PC-3 (cell line): ENCODE data around the gene CMTM2. TPM values are rescaled to one million over a fixed set of nuclear protein-coding genes. Genes with fewer than 3 reads are reported as not detected.

Experiments
- ATAC-seq: fragments of 200-7000 bp; cut with Tn5 transposase; 2 replicates; pipeline ENCODE4 v1.9.1; 2020; ENCODE audit warnings: mild to moderate bottlenecking, moderate library complexity
- BruUV-seq: library from RNA; stranded (reverse); fragments of 400-500 nt; replicated peaks from 2 replicates; lab custom pipeline; 2021; lab: Mats Ljungman, UMichigan
- CTCF ChIA-PET: fragments of 300-600 bp; sonication (Branson Sonifier 250); formaldehyde crosslinking; loops from one replicate; lab custom pipeline; 2022; ENCODE audit warnings: antibody characterized with exemption; lab: Charles Lee
- POLR2A ChIA-PET: fragments of 300-600 bp; sonication (Branson Sonifier 250); formaldehyde crosslinking; loops from one replicate; lab custom pipeline; 2022; ENCODE audit warnings: antibody characterized with exemption; ENCODE audit not compliant: unreplicated experiment; lab: Charles Lee
- DNase-seq: peaks from one replicate; pipeline ENCODE4 v3.0.0-alpha.2; 2015
- H2AFZ ChIP-seq: fragments of 300-600 bp; sonication (generic); 2 replicates; pipeline ENCODE4 v1.6.0; 2016; ENCODE audit warnings: antibody characterized with exemption, low read length
- H3F3A ChIP-seq: fragments of 300-600 bp; sonication (generic); one replicate; pipeline ENCODE4 v1.6.0; 2017; ENCODE audit warnings: antibody characterized with exemption, low read length, control low read depth, mild to moderate bottlenecking; ENCODE audit not compliant: unreplicated experiment
- H3K27ac ChIP-seq: fragments of 300-600 bp; sonication (generic); 2 replicates; pipeline ENCODE4 v1.5.1; 2016; ENCODE audit warnings: mild to moderate bottlenecking, low read length
- H3K27me3 ChIP-seq: fragments of 300-600 bp; sonication (generic); 2 replicates; pipeline ENCODE4 v1.6.1; 2016; ENCODE audit warnings: low read length, mixed read lengths
- H3K36me3 ChIP-seq: fragments of 300-600 bp; sonication (generic); 2 replicates; pipeline ENCODE4 v1.6.1; 2016; ENCODE audit warnings: low read depth, mixed run types, low read length, mixed read lengths
- H3K4me1 ChIP-seq: fragments of 300-600 bp; sonication (generic); 2 replicates; pipeline ENCODE4 v1.5.1; 2016; ENCODE audit warnings: low read length; ENCODE audit not compliant: insufficient read depth
- H3K4me2 ChIP-seq: fragments of 300-600 bp; sonication (generic); 2 replicates; pipeline ENCODE4 v1.6.0; 2016; ENCODE audit warnings: low read length
- H3K4me3 ChIP-seq: fragments of 300-600 bp; sonication (generic); 2 replicates; pipeline ENCODE4 v1.5.1; 2016; ENCODE audit warnings: mild to moderate bottlenecking, low read length, mixed read lengths
- H3K79me2 ChIP-seq: fragments of 300-600 bp; sonication (generic); 2 replicates; pipeline ENCODE4 v1.6.1; 2017; ENCODE audit warnings: low read length, mixed read lengths
- H3K9ac ChIP-seq: fragments of 300-600 bp; sonication (generic); 2 replicates; pipeline ENCODE4 v1.6.0; 2016; ENCODE audit warnings: mild to moderate bottlenecking, low read length
- H3K9me2 ChIP-seq: fragments of 300-600 bp; sonication (generic); replicated peaks from 2 replicates; pipeline ENCODE4 v1.6.1; 2016; ENCODE audit warnings: mixed run types, low read length, mixed read lengths
- H3K9me3 ChIP-seq: fragments of 300-600 bp; sonication (generic); 2 replicates; pipeline ENCODE4 v1.6.1; 2016; ENCODE audit warnings: low read length, mixed read lengths
- H4K20me1 ChIP-seq: fragments of 300-600 bp; sonication (generic); 2 replicates; pipeline ENCODE4 v1.6.1; 2016; ENCODE audit warnings: low read length, mixed read lengths
- CTCF ChIP-seq: fragments of 300-600 bp; sonication (generic); conservative IDR thresholded peaks from 2 replicates; pipeline ENCODE4 v1.5.1; 2017; ENCODE audit warnings: antibody characterized with exemption, low read depth, mild to moderate bottlenecking, low read length
- EZH2 ChIP-seq: fragments of 300-600 bp; sonication (generic); IDR thresholded peaks from one replicate; pipeline ENCODE4 v1.6.1; 2017; ENCODE audit warnings: antibody characterized with exemption, mild to moderate bottlenecking, low read length; ENCODE audit not compliant: unreplicated experiment
- EZH2phosphoT487 ChIP-seq: fragments of 300-600 bp; sonication (generic); IDR thresholded peaks from 2 replicates; pipeline ENCODE4 v1.6.1; 2018; ENCODE audit warnings: mild to moderate bottlenecking, antibody characterized with exemption, low read length, borderline replicate concordance
- intact Hi-C: fragments of 100-400 bp; cut with micrococcal nuclease; formaldehyde crosslinking; loops from 2 replicates; pipeline ENCODE4 v1.9.0; 2023
- total RNA-seq: library from RNA; depleted of rRNA; stranded (reverse); fragments of >200 nt; gene quantifications from 2 replicates; pipeline ENCODE4 v1.2.3, GENCODE V29; 2014

The CMTM2 gene
- total RNA-seq, 1 experiment from 2014 or later, result not detected

- ChIA-PET POLR2A (no interaction called here), CTCF (interaction anchor here (0.6 kb wide), 1 partner anchor 81 kb away, joined by 3 read pairs; no protein-coding TSS in a partner anchor)
- H3K36me3 ChIP-seq, result no peaks in the 10 kb centered on the region
- DNase-seq (no peak), ATAC-seq (no peak)
- no peaks in the 10 kb centered on the region for H3K27me3 ChIP-seq
- no peak overlapping the region for H3K4me3 ChIP-seq
- H3K9ac ChIP-seq, result no peak overlapping the region
- no peak for TF ChIP-seq EZH2
- no peak for TF ChIP-seq CTCF
- TF ChIP-seq EZH2phosphoT487, result no peak
- H3K79me2 ChIP-seq, result no peaks in the 10 kb centered on the region
- H3K4me1 ChIP-seq, result peaks cover 2% of the 10 kb centered on the region
- BruUV-seq, result no TSS peak
- H3K9me2 ChIP-seq, result no peaks in the 10 kb centered on the region
- H3K9me3 ChIP-seq, result no peaks in the 10 kb centered on the region
- H3F3A ChIP-seq, result no peaks in the 10 kb centered on the region
- no peak overlapping the region for H3K27ac ChIP-seq
- H3K4me2 ChIP-seq, result no peak overlapping the region
- H4K20me1 ChIP-seq, result no peaks in the 10 kb centered on the region
- intact Hi-C loops, result no loop called here
- H2AFZ ChIP-seq, result no peak overlapping the region
Observed at GRCh38 chr16:66575060-66575459, 4.2 kb upstream of the CMTM2 start.

DNA sequence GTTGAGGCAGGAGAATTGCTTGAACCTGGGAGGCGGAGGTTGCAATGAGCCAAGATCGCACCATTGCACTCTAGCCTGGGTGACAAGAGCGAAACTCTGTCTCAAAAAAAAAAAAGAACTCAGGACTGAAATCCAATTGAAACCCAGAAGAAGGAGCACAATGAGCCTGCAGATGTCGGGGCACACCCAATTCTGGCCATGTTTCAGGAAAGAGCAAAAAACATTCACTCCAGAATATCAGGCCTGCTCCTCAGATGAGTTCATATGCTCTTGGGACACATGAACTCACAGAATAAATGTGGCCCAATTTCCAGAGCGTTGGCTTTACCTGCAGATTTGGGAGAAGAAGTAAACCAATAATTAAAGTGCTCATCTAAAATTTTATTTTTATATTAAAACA, 3.0 kb upstream of the CMTM2 start:
- H3K4me2 ChIP-seq, result no peak overlapping the region
- intact Hi-C loops, result no loop called here
- H3K9ac ChIP-seq, result no peak overlapping the region
- H3F3A ChIP-seq, result no peaks in the 10 kb centered on the region
- H3K9me2 ChIP-seq, result no peaks in the 10 kb centered on the region
- H3K36me3 ChIP-seq, result no peaks in the 10 kb centered on the region
- DNase-seq, result no peak
- no peak for TF ChIP-seq CTCF
- TF ChIP-seq EZH2, result no peak
- no peak for TF ChIP-seq EZH2phosphoT487
- BruUV-seq, result no TSS peak
- H3K4me1 ChIP-seq, result peaks cover 14% of the 10 kb centered on the region
- no peaks in the 10 kb centered on the region for H3K9me3 ChIP-seq
- no peaks in the 10 kb centered on the region for H3K79me2 ChIP-seq
- H3K4me3 ChIP-seq, result no peak overlapping the region
- CTCF ChIA-PET, result no interaction called here
- no peaks in the 10 kb centered on the region for H4K20me1 ChIP-seq
- no peak for ATAC-seq
- H2AFZ ChIP-seq, result no peak overlapping the region
- POLR2A ChIA-PET, result interaction anchor here (0.6 kb wide), 1 partner anchor 1654 kb away, joined by 3 read pairs; no protein-coding TSS in a partner anchor
- no peaks in the 10 kb centered on the region for H3K27me3 ChIP-seq
- no peak overlapping the region for H3K27ac ChIP-seq

- Histone ChIP-seq H3K27me3 (no peaks in the 10 kb centered on the region), H3K4me3 (no peak overlapping the region), H2AFZ (no peak overlapping the region), H3K4me1 (peaks cover 18% of the 10 kb centered on the region), H3K9me3 (no peaks in the 10 kb centered on the region), H3K9ac (no peak overlapping the region), H3K4me2 (no peak overlapping the region), H3K27ac (no peak overlapping the region), H3K79me2 (no peaks in the 10 kb centered on the region), H3F3A (no peaks in the 10 kb centered on the region), H3K36me3 (no peaks in the 10 kb centered on the region), H4K20me1 (no peaks in the 10 kb centered on the region), H3K9me2 (no peaks in the 10 kb centered on the region)
- DNase-seq, result peak; percentile 65
- CTCF ChIA-PET, result no interaction called here
- intact Hi-C loops, result no loop called here
- POLR2A ChIA-PET, result no interaction called here
- peak; percentile 83 for ATAC-seq
- TF ChIP-seq CTCF (no peak), EZH2 (no peak)
- BruUV-seq, result no TSS peak
Observed at GRCh38 chr16:66580605-66581209, 1.4 kb downstream of the CMTM2 start.
